LNCAP (cell line): ENCODE data around the gene PSMA2.

ENCODE experiments used
- CTCF ChIP-seq: fragments of 450-650 bp; IDR thresholded peaks from 2 replicates; pipeline ENCODE4 v1.5.1; 2017; ENCODE audit warnings: mild to moderate bottlenecking

Gene PSMA2

GRCh38 chr7:42914009-42914408 lies 18.0 kb downstream of the PSMA2 start:
- TF ChIP-seq CTCF: no peak

DNA sequence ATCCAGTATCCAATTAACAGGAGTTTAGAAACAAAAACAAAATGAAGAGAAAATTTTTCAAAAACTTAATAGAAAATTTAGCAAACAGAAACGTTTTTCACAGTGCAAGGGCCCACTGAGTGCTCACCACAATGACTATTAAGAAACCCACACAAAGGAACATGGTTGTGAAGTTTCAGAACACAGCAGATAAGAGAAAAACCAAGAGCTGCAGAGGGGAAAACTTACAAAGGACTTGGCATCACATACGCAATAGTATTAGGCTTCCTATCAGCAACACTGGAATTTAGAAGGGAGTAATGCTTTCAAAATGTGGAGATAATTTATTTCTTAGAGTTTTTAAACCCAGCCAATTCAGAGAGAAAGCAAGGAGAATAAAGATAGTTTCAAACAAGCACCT lies 18.4 kb downstream of the PSMA2 start:
- TF ChIP-seq CTCF: no peak

GRCh38 chr7:42911454-42912447 lies 20.2 kb downstream of the PSMA2 start, which contains the start of gene C7orf25:
Gene C7orf25 (minus strand): TSS chr7:42912070. CDS start chr7:42910900, 1,170 bp downstream.
- TF ChIP-seq CTCF: no peak

DNA sequence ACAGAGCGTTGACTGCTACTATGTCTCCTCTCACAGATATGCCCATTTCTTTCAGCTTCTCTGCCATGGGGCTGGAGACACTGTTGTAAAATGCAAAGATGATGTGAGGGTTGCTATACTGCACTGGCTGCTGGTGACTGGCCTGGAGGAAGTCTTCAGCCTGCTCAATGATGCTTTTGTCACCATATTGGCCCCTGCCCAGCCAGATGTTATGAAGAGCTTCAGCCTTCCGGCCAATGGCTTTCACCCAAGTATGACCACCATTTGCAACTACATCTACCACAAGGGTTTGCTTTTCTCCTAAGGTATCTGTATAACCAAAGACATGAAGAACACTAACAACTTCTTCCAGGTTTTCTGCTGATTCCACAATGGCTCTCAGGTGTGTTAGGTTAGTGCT lies 21.7 kb downstream of the PSMA2 start:
- no peak for TF ChIP-seq CTCF

GRCh38 chr7:42907316-42907715 lies 24.7 kb downstream of the PSMA2 start:
- TF ChIP-seq CTCF: no peak

DNA sequence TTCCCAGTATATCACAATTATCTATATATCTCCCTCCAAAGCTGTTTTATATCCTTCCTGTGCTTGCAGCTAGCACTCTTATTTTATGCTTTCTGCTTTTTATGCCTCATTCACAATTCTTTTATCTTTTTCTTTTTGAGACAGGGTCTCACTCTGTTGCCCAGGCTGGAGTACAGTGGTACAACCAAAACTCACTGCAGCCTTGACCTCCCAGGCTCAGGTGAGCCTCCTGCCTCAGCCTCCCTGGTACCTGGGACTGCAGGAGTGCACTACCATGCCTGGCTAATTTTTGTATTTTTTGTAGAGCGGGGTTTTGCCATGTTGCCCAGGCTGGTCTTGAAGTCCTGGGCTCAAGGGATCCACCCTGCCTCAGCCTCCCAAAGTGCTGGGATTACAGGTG lies 25.8 kb downstream of the PSMA2 start:
- no peak for TF ChIP-seq CTCF

DNA sequence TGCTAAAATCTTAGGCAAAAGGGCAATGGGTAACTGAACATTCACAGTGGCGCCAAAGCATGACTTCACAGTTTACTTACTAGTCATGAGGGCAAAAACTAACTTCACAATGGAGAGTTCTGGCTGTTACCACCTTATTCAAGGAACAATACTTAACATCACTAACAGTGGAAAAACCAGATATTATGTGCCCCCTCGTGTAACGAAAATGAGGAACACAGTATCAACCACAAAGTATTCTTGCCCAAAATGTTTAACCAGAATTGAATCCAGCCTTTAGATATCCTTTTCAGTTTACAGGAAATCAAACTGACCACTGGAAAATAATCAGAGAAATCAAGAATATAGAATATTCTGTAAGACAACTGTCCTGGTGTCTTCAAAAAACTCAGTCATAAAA lies 29.6 kb downstream of the PSMA2 start:
- TF ChIP-seq CTCF: no peak
